SK-N-SH (cell line): Measurements from ENCODE around the gene GRWD1. TPM values are rescaled to one million over a fixed set of nuclear protein-coding genes. Genes with fewer than 3 reads are reported as not detected.
A peak's percentile ranks its signal among the peaks of the same experiment; 100 is the strongest.

Experiments used
- CTCF ChIA-PET: fragments of 300-600, 350-600 bp; formaldehyde crosslinking; extraction: SDS; loops from one replicate; lab custom pipeline; 2021; lab: Yijun Ruan, JAX
- POLR2A ChIA-PET: fragments of 350-600 bp; sonication (Branson Sonifier 250); formaldehyde crosslinking; extraction: SDS; loops from one replicate; lab custom pipeline; 2020; ENCODE audit warnings: antibody characterized with exemption, inconsistent platforms; lab: Yijun Ruan, JAX
- DNase-seq: peaks from one replicate; pipeline ENCODE4 v3.0.0; 2012
- H2AFZ ChIP-seq: fragments of 200-600 bp; sonication (generic); 2 replicates; pipeline ENCODE4 v1.8.1; 2016; ENCODE audit warnings: antibody characterized with exemption, mild to moderate bottlenecking, low read depth
- H3F3A ChIP-seq: fragments of 200-600 bp; sonication (generic); replicated peaks from 2 replicates; pipeline ENCODE3; 2016; ENCODE audit warnings: antibody characterized with exemption, mild to moderate bottlenecking; ENCODE audit not compliant: insufficient read depth
- H3K27ac ChIP-seq, 2 experiments: fragments of 200-500 bp in 1 of 2; fragments of 200-600 bp in 1 of 2; sonication (Bioruptor generic) in 1 of 2; sonication (generic), shearing (Covaris generic) in 1 of 2; 2 replicates each; pipeline versions ENCODE4 v1.5.1 to v1.6.1; 2014 to 2016; ENCODE audit warnings: low read depth in 2 of 2, inconsistent platforms in 1 of 2, low read length in 1 of 2, mild to moderate bottlenecking in 1 of 2, mixed read lengths in 1 of 2
- H3K27me3 ChIP-seq: fragments of 200-600 bp; sonication (generic), shearing (Covaris generic); 2 replicates; pipeline ENCODE4 v1.6.1; 2016; ENCODE audit warnings: mixed run types; ENCODE audit not compliant: insufficient read depth
- H3K36me3 ChIP-seq, 2 experiments: fragments of 200-500 bp in 1 of 2; fragments of 200-600 bp in 1 of 2; sonication (Bioruptor generic) in 1 of 2; sonication (generic) in 1 of 2; replicated peaks in 1 of 2; 2 replicates each; pipeline versions ENCODE3 to v1.5.1; 2014 to 2016; ENCODE audit warnings: low read length in 1 of 2, mild to moderate bottlenecking in 1 of 2; ENCODE audit not compliant: insufficient read depth in 2 of 2, control insufficient read depth in 1 of 2
- H3K4me1 ChIP-seq, 2 experiments: fragments of 200-500 bp in 1 of 2; fragments of 200-600 bp in 1 of 2; sonication (Bioruptor generic) in 1 of 2; sonication (generic), shearing (Covaris generic) in 1 of 2; 2 replicates each; pipeline versions ENCODE4 v1.5.1 to v1.6.1; 2014 to 2016; ENCODE audit warnings: low read depth in 1 of 2, low read length in 1 of 2, mixed run types in 1 of 2; ENCODE audit not compliant: insufficient read depth in 2 of 2, control insufficient read depth in 1 of 2
- H3K4me2 ChIP-seq: fragments of 200-600 bp; sonication (generic), shearing (Covaris generic); 2 replicates; pipeline ENCODE4 v1.6.1; 2017; ENCODE audit warnings: mixed run types
- H3K4me3 ChIP-seq, 2 experiments: fragments of 200-500 bp in 1 of 2; fragments of 200-600 bp in 1 of 2; sonication (Bioruptor generic) in 1 of 2; sonication (generic), shearing (Covaris generic) in 1 of 2; 2 replicates each; pipeline versions ENCODE4 v1.5.1 to v1.8.1; 2014 to 2016; ENCODE audit warnings: low read depth in 2 of 2, inconsistent platforms in 1 of 2, low read length in 1 of 2, mild to moderate bottlenecking in 1 of 2, mixed read lengths in 1 of 2, moderate library complexity in 1 of 2
- H3K79me2 ChIP-seq: fragments of 200-600 bp; sonication (generic); 2 replicates; pipeline ENCODE4 v1.8.1; 2017; ENCODE audit warnings: mild to moderate bottlenecking; ENCODE audit not compliant: insufficient read depth
- H3K9ac ChIP-seq: fragments of 200-600 bp; sonication (generic); 2 replicates; pipeline ENCODE4 v1.6.1; 2017; ENCODE audit warnings: mixed run types
- H3K9me2 ChIP-seq: fragments of 200-600 bp; sonication (generic); 2 replicates; pipeline ENCODE4 v1.6.1; 2017; ENCODE audit warnings: mixed run types
- H3K9me3 ChIP-seq: fragments of 200-600 bp; sonication (generic); 2 replicates; pipeline ENCODE4 v1.6.1; 2017; ENCODE audit warnings: mixed run types, mild to moderate bottlenecking, moderate library complexity
- H4K20me1 ChIP-seq: fragments of 200-600 bp; sonication (generic); 2 replicates; pipeline ENCODE4 v1.6.1; 2017; ENCODE audit warnings: mild to moderate bottlenecking, mixed run types; ENCODE audit not compliant: insufficient read depth
- CHD2 ChIP-seq: fragments of 150-350 bp; IDR thresholded peaks from 2 replicates; pipeline ENCODE4 v1.6.1; 2018; ENCODE audit warnings: low read length; ENCODE audit not compliant: partially characterized antibody
- ELF1 ChIP-seq: IDR thresholded peaks from 2 replicates; pipeline ENCODE4 v1.4.0; 2012
- EP300 ChIP-seq, 2 experiments: IDR thresholded peaks; 2 replicates each; pipeline versions ENCODE4 v1.4.0 to v1.6.1; 2012; ENCODE audit warnings: borderline replicate concordance in 1 of 2, low read depth in 1 of 2, low read length in 1 of 2
- EZH2phosphoT487 ChIP-seq: fragments of 200-600 bp; sonication (generic); IDR thresholded peaks from 2 replicates; pipeline ENCODE4 v1.6.1; 2017; ENCODE audit warnings: low read depth, mixed run types, mild to moderate bottlenecking, antibody characterized with exemption, moderate library complexity, borderline replicate concordance
- FOSL2 ChIP-seq: IDR thresholded peaks from 2 replicates; pipeline ENCODE4 v1.4.0; 2012; ENCODE audit warnings: low read depth, mild to moderate bottlenecking, moderate library complexity, borderline replicate concordance
- FOXM1 ChIP-seq: IDR thresholded peaks from 2 replicates; pipeline ENCODE4 v1.4.0; 2012; ENCODE audit warnings: low read depth, mild to moderate bottlenecking
- GATA2 ChIP-seq: sonication (generic); formaldehyde crosslinking; IDR thresholded peaks from 2 replicates; pipeline ENCODE4 v1.5.0; 2020; ENCODE audit warnings: mild to moderate bottlenecking, missing genetic modification reagents
- JUND ChIP-seq: IDR thresholded peaks from 2 replicates; pipeline ENCODE4 v1.4.0; 2012
- MAX ChIP-seq: IDR thresholded peaks from 2 replicates; pipeline ENCODE4 v1.4.0; 2012; ENCODE audit warnings: low read depth
- MEF2A ChIP-seq: IDR thresholded peaks from 2 replicates; pipeline ENCODE4 v1.4.0; 2012; ENCODE audit warnings: low read depth, borderline replicate concordance
- MXI1 ChIP-seq: IDR thresholded peaks from 2 replicates; pipeline ENCODE4 v1.6.1; 2012; ENCODE audit warnings: mild to moderate bottlenecking, low read depth, low read length, improper control_type of control experiment
- NFIC ChIP-seq: IDR thresholded peaks from 2 replicates; pipeline ENCODE4 v1.4.0; 2012; ENCODE audit warnings: borderline replicate concordance
- NRF1 ChIP-seq: IDR thresholded peaks from 2 replicates; pipeline ENCODE4 v1.6.1; 2012; ENCODE audit warnings: low read depth, mild to moderate bottlenecking, low read length
- PBX3 ChIP-seq: IDR thresholded peaks from 2 replicates; pipeline ENCODE4; 2012
- POLR2AphosphoS5 ChIP-seq: IDR thresholded peaks from 2 replicates; pipeline ENCODE4 v1.6.1; 2012; ENCODE audit warnings: low read depth, low read length
- RAD21 ChIP-seq: IDR thresholded peaks from 2 replicates; pipeline ENCODE4 v1.6.1; 2012; ENCODE audit warnings: mild to moderate bottlenecking, low read length
- REST ChIP-seq: IDR thresholded peaks from 2 replicates; pipeline ENCODE4 v1.6.1; 2012; ENCODE audit warnings: mild to moderate bottlenecking, low read depth, low read length, moderate library complexity
- RFX5 ChIP-seq: IDR thresholded peaks from 2 replicates; pipeline ENCODE4 v1.6.1; 2012; ENCODE audit warnings: mild to moderate bottlenecking, improper control_type of control experiment, low read length
- RXRA ChIP-seq: IDR thresholded peaks from 2 replicates; pipeline ENCODE4 v1.4.0; 2012; ENCODE audit warnings: low read depth, mild to moderate bottlenecking, borderline replicate concordance
- SIN3A ChIP-seq: IDR thresholded peaks from 2 replicates; pipeline ENCODE4 v1.6.1; 2012; ENCODE audit warnings: low read depth, mild to moderate bottlenecking, low read length, moderate library complexity, borderline replicate concordance
- TCF12 ChIP-seq: IDR thresholded peaks from 2 replicates; pipeline ENCODE4 v1.4.0; 2012
- TEAD4 ChIP-seq: IDR thresholded peaks from 2 replicates; pipeline ENCODE4 v1.4.0; 2012; ENCODE audit warnings: mild to moderate bottlenecking, borderline replicate concordance; ENCODE audit not compliant: insufficient read depth
- USF1 ChIP-seq: IDR thresholded peaks from 2 replicates; pipeline ENCODE4 v1.4.0; 2012; ENCODE audit warnings: low read depth, borderline replicate concordance
- USF2 ChIP-seq: fragments of 150-350 bp; IDR thresholded peaks from 2 replicates; pipeline ENCODE4 v1.6.1; 2017; ENCODE audit warnings: antibody characterized with exemption, low read length, low read depth, borderline replicate concordance
- YY1 ChIP-seq: IDR thresholded peaks from 2 replicates; pipeline ENCODE4 v1.4.0; 2012; ENCODE audit warnings: low read depth, mild to moderate bottlenecking
- ZBTB33 ChIP-seq: IDR thresholded peaks from 2 replicates; pipeline ENCODE4 v1.4.0; 2012; ENCODE audit warnings: low read depth, borderline replicate concordance
- WGBS: methylation state at CpG from one replicate; pipeline ENCODE4 v1.1.6; 2017; ENCODE audit warnings: low lambda C conversion rate; 5-methylcytosine and 5-hydroxymethylcytosine counted together
- polyA plus RNA-seq, 3 experiments: library from polyadenylated mRNA; depleted of rRNA; stranded (reverse); fragments of >200 nt; gene quantifications; 2 replicates each; pipeline ENCODE4 v1.2.3, GENCODE V29; 2012

Gene GRWD1
- polyA plus RNA-seq, 1 of the 3 experiments (the other 2 are of a cell fraction) = 36.6 TPM

GRCh38 chr19:48487948-48488347 lies 42.2 kb downstream of the GRWD1 start:
- ChIA-PET POLR2A (interaction anchor here (0.8 kb wide), 1 partner anchor 9 kb away, joined by 3 read pairs; no protein-coding TSS in a partner anchor), CTCF (interaction anchor here (1.6 to 15.9 kb wide), 3 partner anchors 15 to 121 kb away, joined by 4 to 230 read pairs (median 6); no protein-coding TSS in a partner anchor)
- peak overlapping the region; percentile 36; the same call in 1 of the 2 replicates for H3K9ac ChIP-seq
- H4K20me1 ChIP-seq = no peaks in the 10 kb centered on the region
- DNase-seq = no peak
- no peaks in the 10 kb centered on the region for H3K9me3 ChIP-seq
- peak overlapping the region in 1 of 2 experiments; percentile 77; a peak in 2 of 4 replicates for H3K27ac ChIP-seq
- H3K4me2 ChIP-seq = peak overlapping the region; percentile 60
- H2AFZ ChIP-seq = no peak overlapping the region
- H3K9me2 ChIP-seq = no peaks in the 10 kb centered on the region
- WGBS = 4% methylated on average over 6 of the region's 8 CpGs
- no peaks in the 10 kb centered on the region for H3K79me2 ChIP-seq
- no peaks in the 10 kb centered on the region for H3K27me3 ChIP-seq
- no peak overlapping the region for H3K4me3 ChIP-seq
- H3K4me1 ChIP-seq = peaks cover 4 to 22% of the 10 kb centered on the region in 2 experiments; a peak in 3 of 4 replicates
- no peaks in the 10 kb centered on the region for H3K36me3 ChIP-seq
- peaks cover 25% of the 10 kb centered on the region for H3F3A ChIP-seq
- TF ChIP-seq PBX3 = peak; percentile 82
- peak; percentile 77 for TF ChIP-seq MAX
- TF ChIP-seq POLR2AphosphoS5 = peak; percentile 50; the same call in 1 of the 2 replicates
- no peak for TF ChIP-seq FOXM1
- no peak for TF ChIP-seq EZH2phosphoT487
- TF ChIP-seq CHD2 = no peak
- no peak for TF ChIP-seq MEF2A
- no peak; the same call in 1 of the 2 replicates for TF ChIP-seq RXRA
- peak in 1 of 2 experiments; percentile 86; a peak in 1 of 4 replicates for TF ChIP-seq EP300 (IDR thresholded peaks at IDR 0.05; ENCODE audit: borderline replicate concordance in 1 of 2, low read depth in 1 of 2, low read length in 1 of 2)
- TF ChIP-seq RFX5 = no peak
- 0 out of 2 replicates have a peak, but pooled peaks have one; percentile 24 for TF ChIP-seq SIN3A
- TF ChIP-seq TCF12 = peak; percentile 78; the same call in 1 of the 2 replicates
- peak; percentile 93 for TF ChIP-seq TEAD4
- no peak for TF ChIP-seq RAD21
- TF ChIP-seq MXI1 = no peak
- TF ChIP-seq GATA2 (CRISPR knock-in tag) = no peak
- TF ChIP-seq NRF1 = no peak
- TF ChIP-seq USF2 = no peak
- peak; percentile 95 for TF ChIP-seq JUND
- TF ChIP-seq NFIC = peak; percentile 100
- TF ChIP-seq USF1 = no peak
- peak; percentile 99 for TF ChIP-seq FOSL2
- 0 out of 2 replicates have a peak, but pooled peaks have one; percentile 44 for TF ChIP-seq ZBTB33
- 0 out of 2 replicates have a peak, but pooled peaks have one; percentile 21 for TF ChIP-seq YY1
- no peak for TF ChIP-seq ELF1
- TF ChIP-seq REST = 0 out of 2 replicates have a peak, but pooled peaks have one; percentile 29
